ENCODE measurements around the gene MLLT3.

DNA sequence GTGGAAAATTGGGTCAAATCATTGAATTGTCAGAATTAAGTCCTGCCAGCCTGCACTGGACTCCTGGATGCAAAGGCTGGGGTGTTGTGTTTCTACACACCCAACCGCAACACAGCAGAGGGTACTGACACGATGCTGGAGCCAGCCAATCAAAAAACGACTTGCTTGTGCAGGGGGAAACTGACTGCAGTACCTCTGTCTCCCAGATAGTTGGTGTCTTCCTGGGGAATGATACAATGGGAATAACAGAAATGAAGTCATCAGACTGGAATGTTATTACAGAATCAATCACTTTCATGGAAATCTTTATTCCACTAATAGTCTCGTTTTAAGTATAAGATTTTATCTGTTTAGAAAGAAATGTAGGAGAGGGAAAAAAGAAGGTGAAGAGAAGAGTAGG is 330.3 kb downstream of the MLLT3 start:
- TF ChIP-seq POLR2AphosphoS5 (IDR thresholded peaks at IDR 0.05; ENCODE audit: low read depth, low read length) = no peak
- no peak for TF ChIP-seq POLR2A (IDR thresholded peaks at IDR 0.05; ENCODE audit: low read depth, low read length)

Measured in GM12892 (cell line).